WTC11 (cell line): Measurements from ENCODE around the gene NEURL1. TPM values are rescaled to one million over a fixed set of nuclear protein-coding genes. Genes with fewer than 3 reads are reported as not detected.

ENCODE experiments used
- ATAC-seq: fragments of 200-7000 bp; cut with Tn5 transposase; 2 replicates; pipeline ENCODE4 v1.10.0; 2021; ENCODE audit warnings: mild to moderate bottlenecking, moderate library complexity
- CTCF ChIA-PET: fragments of 300-600 bp; sonication (Branson Sonifier 250); formaldehyde crosslinking; loops from one replicate; lab custom pipeline; 2021; ENCODE audit warnings: antibody characterized with exemption; lab: Charles Lee
- POLR2A ChIA-PET: fragments of 350-600 bp; sonication (Branson Sonifier 250); formaldehyde crosslinking; loops from one replicate; lab custom pipeline; 2021; ENCODE audit warnings: antibody characterized with exemption; lab: Charles Lee
- DNase-seq: peaks from one replicate; pipeline ENCODE4 v3.0.0; 2021; ENCODE audit warnings: low spot score
- H3K27ac Mint-ChIP-seq: 2 replicates; pipeline ENCODE4 v1.8.0; 2021; ENCODE audit warnings: mixed read lengths
- H3K27me3 Mint-ChIP-seq: 2 replicates; pipeline ENCODE4 v1.8.0; 2021; ENCODE audit warnings: low read depth, mild to moderate bottlenecking, moderate library complexity, mixed read lengths
- H3K36me3 Mint-ChIP-seq: 2 replicates; pipeline ENCODE4 v1.8.0; 2021; ENCODE audit warnings: mixed read lengths
- H3K4me1 Mint-ChIP-seq: 2 replicates; pipeline ENCODE4 v1.8.0; 2022; ENCODE audit warnings: mixed read lengths
- H3K4me3 Mint-ChIP-seq: 2 replicates; pipeline ENCODE4 v1.8.0; 2021; ENCODE audit warnings: mild to moderate bottlenecking, moderate library complexity, mixed read lengths
- H3K9me3 Mint-ChIP-seq: 2 replicates; pipeline ENCODE4 v1.8.0; 2021; ENCODE audit warnings: mixed read lengths
- AR ChIP-seq: fragments of 250-450 bp; sonication (Bioruptor Pico); IDR thresholded peaks from 2 replicates; pipeline ENCODE4 v1.9.0; 2021; ENCODE audit warnings: mild to moderate bottlenecking
- GTF2I ChIP-seq: fragments of 250-450 bp; sonication (Bioruptor Pico); conservative IDR thresholded peaks from 2 replicates; pipeline ENCODE4 v1.4.0; 2021; ENCODE audit warnings: mild to moderate bottlenecking
- JUN ChIP-seq: sonication (generic); formaldehyde crosslinking; IDR thresholded peaks from 2 replicates; pipeline ENCODE4 v1.8.0; 2023; ENCODE audit warnings: mild to moderate bottlenecking, missing genetic modification reagents
- MXD4 ChIP-seq: fragments of 250-450 bp; sonication (Bioruptor Pico); IDR thresholded peaks from 2 replicates; pipeline ENCODE4 v1.8.0; 2021; ENCODE audit warnings: mild to moderate bottlenecking, moderate library complexity, borderline replicate concordance
- MYBL2 ChIP-seq: sonication (generic); formaldehyde crosslinking; IDR thresholded peaks from 2 replicates; pipeline ENCODE4 v1.8.1; 2023; ENCODE audit warnings: mild to moderate bottlenecking, moderate library complexity, missing genetic modification reagents
- NFE2L1 ChIP-seq: sonication (generic); formaldehyde crosslinking; IDR thresholded peaks from 2 replicates; pipeline ENCODE4 v1.8.1; 2023; ENCODE audit warnings: missing genetic modification reagents
- NFYB ChIP-seq: sonication (generic); formaldehyde crosslinking; conservative IDR thresholded peaks from 2 replicates; pipeline ENCODE4 v1.8.0; 2022; ENCODE audit warnings: low read depth, missing genetic modification reagents
- OVOL2 ChIP-seq: fragments of 250-450 bp; sonication (Bioruptor Pico); IDR thresholded peaks from 2 replicates; pipeline ENCODE4 v1.9.0; 2021; ENCODE audit warnings: mild to moderate bottlenecking, borderline replicate concordance
- RORB ChIP-seq: fragments of 250-450 bp; sonication (Bioruptor Pico); IDR thresholded peaks from 2 replicates; pipeline ENCODE4 v1.9.0; 2021; ENCODE audit warnings: mild to moderate bottlenecking
- ZNF317 ChIP-seq: sonication (generic); formaldehyde crosslinking; IDR thresholded peaks from 2 replicates; pipeline ENCODE4 v1.8.1; 2023; ENCODE audit warnings: low read depth, mild to moderate bottlenecking, moderate library complexity, missing genetic modification reagents, borderline replicate concordance
- ZNF671 ChIP-seq: fragments of 250-450 bp; sonication (Bioruptor Pico); IDR thresholded peaks from 2 replicates; pipeline ENCODE4 v1.8.0; 2021; ENCODE audit warnings: mild to moderate bottlenecking
- total RNA-seq: library from RNA; stranded (reverse); gene quantifications from 3 replicates; pipeline ENCODE4 v1.2.3, GENCODE V29; 2021
- TF ChIP-seq, protein P1 (sequence below): sonication (generic); formaldehyde crosslinking; IDR thresholded peaks from 2 replicates; pipeline ENCODE4 v1.8.0; 2022; ENCODE audit warnings: mild to moderate bottlenecking, missing genetic modification reagents
- TF ChIP-seq, protein P2 (sequence below): sonication (generic); formaldehyde crosslinking; IDR thresholded peaks from 2 replicates; pipeline ENCODE4 v1.8.1; 2022; ENCODE audit warnings: low read depth, missing genetic modification reagents, borderline replicate concordance
- TF ChIP-seq, protein P3 (sequence below): fragments of 250-450 bp; sonication (Bioruptor Pico); IDR thresholded peaks from 2 replicates; pipeline ENCODE4 v2.1.2; 2022; ENCODE audit warnings: mild to moderate bottlenecking, moderate library complexity

Gene NEURL1
- total RNA-seq, 1 experiment from 2014 or later: 1.2 TPM

- Mint-ChIP-seq H3K27ac (no peak overlapping the region), H3K4me3 (peak overlapping the region; percentile 68), H3K27me3 (no peaks in the 10 kb centered on the region), H3K4me1 (peaks cover 7% of the 10 kb centered on the region; the same call in 1 of the 2 replicates), H3K36me3 (peaks cover 2% of the 10 kb centered on the region; the same call in 1 of the 2 replicates), H3K9me3 (no peaks in the 10 kb centered on the region)
- ATAC-seq (no peak; the same call in 1 of the 2 replicates), DNase-seq (no peak)
- no peak for TF ChIP-seq OVOL2
- TF ChIP-seq, protein P1, sequence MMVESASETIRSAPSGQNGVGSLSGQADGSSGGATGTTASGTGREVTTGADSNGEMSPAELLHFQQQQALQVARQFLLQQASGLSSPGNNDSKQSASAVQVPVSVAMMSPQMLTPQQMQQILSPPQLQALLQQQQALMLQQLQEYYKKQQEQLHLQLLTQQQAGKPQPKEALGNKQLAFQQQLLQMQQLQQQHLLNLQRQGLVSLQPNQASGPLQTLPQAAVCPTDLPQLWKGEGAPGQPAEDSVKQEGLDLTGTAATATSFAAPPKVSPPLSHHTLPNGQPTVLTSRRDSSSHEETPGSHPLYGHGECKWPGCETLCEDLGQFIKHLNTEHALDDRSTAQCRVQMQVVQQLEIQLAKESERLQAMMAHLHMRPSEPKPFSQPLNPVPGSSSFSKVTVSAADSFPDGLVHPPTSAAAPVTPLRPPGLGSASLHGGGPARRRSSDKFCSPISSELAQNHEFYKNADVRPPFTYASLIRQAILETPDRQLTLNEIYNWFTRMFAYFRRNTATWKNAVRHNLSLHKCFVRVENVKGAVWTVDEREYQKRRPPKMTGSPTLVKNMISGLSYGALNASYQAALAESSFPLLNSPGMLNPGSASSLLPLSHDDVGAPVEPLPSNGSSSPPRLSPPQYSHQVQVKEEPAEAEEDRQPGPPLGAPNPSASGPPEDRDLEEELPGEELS (CRISPR knock-in tag): no peak
- ChIA-PET CTCF (interaction anchor here (0.9 to 5.7 kb wide), 7 partner anchors 18 to 140 kb away, joined by 3 to 49 read pairs (median 4); no protein-coding TSS in a partner anchor), POLR2A (interaction anchor here (1.7 kb wide), 1 partner anchor 24 kb away, joined by 4 read pairs; no protein-coding TSS in a partner anchor)
These were observed 40.8 kb upstream of the NEURL1 start for GRCh38 chr10:103452506-103453230.

- ATAC-seq: no peak
- no peak for DNase-seq
- ChIA-PET CTCF (interaction anchor here (2.3 to 5.7 kb wide), 2 partner anchors 22 to 31 kb away, joined by 12 to 49 read pairs; no protein-coding TSS in a partner anchor), POLR2A (no interaction called here)
- Mint-ChIP-seq H3K27ac (no peak overlapping the region), H3K9me3 (no peaks in the 10 kb centered on the region)
- TF ChIP-seq ZNF671 (CRISPR knock-in tag): no peak
- TF ChIP-seq AR (CRISPR knock-in tag): no peak
- no peak for TF ChIP-seq MYBL2
- TF ChIP-seq NFE2L1 (CRISPR knock-in tag): no peak
- no peak for TF ChIP-seq NFYB (CRISPR knock-in tag)
- TF ChIP-seq, all 79 proteins: peak for 0
- H3K4me1 Mint-ChIP-seq: peaks cover 7% of the 10 kb centered on the region; the same call in 1 of the 2 replicates
- H3K4me3 Mint-ChIP-seq: no peak overlapping the region
- no peaks in the 10 kb centered on the region for H3K36me3 Mint-ChIP-seq
- no peaks in the 10 kb centered on the region for H3K27me3 Mint-ChIP-seq
These were observed 39.5 kb upstream of the NEURL1 start for GRCh38 chr10:103454026-103454425.

DNA sequence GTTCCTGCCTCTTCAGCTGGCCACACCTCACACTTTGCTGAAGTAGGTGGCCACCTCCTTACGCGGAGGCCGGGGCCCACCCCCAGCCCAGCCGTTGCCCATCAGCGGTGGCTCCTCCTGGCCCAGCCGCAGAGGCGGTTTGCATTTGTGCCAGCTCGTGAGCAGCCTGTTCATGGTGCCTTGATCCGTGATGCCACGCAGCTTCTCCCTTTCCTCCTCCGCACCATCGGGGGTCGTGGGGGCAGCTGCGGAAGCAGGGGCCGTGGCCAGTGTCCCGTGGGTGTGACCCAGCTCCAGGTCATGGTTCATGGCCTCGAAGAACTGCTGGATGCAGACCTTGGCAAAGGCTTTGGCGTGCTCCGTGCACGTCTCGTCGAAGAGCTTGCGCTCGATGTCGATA is 38.3 kb upstream of the NEURL1 start:
- ChIA-PET CTCF (interaction anchor here (2.3 to 5.7 kb wide), 2 partner anchors 21 to 30 kb away, joined by 12 to 49 read pairs; no protein-coding TSS in a partner anchor), POLR2A (no interaction called here)
- H3K36me3 Mint-ChIP-seq: no peaks in the 10 kb centered on the region
- ATAC-seq: no peak
- H3K9me3 Mint-ChIP-seq: no peaks in the 10 kb centered on the region
- no peak for TF ChIP-seq RORB (CRISPR knock-in tag)
- TF ChIP-seq GTF2I (CRISPR knock-in tag): no peak
- no peak for TF ChIP-seq ZNF317 (CRISPR knock-in tag)
- TF ChIP-seq, protein P2, sequence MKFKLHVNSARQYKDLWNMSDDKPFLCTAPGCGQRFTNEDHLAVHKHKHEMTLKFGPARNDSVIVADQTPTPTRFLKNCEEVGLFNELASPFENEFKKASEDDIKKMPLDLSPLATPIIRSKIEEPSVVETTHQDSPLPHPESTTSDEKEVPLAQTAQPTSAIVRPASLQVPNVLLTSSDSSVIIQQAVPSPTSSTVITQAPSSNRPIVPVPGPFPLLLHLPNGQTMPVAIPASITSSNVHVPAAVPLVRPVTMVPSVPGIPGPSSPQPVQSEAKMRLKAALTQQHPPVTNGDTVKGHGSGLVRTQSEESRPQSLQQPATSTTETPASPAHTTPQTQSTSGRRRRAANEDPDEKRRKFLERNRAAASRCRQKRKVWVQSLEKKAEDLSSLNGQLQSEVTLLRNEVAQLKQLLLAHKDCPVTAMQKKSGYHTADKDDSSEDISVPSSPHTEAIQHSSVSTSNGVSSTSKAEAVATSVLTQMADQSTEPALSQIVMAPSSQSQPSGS (CRISPR knock-in tag): no peak
- TF ChIP-seq, protein P3, sequence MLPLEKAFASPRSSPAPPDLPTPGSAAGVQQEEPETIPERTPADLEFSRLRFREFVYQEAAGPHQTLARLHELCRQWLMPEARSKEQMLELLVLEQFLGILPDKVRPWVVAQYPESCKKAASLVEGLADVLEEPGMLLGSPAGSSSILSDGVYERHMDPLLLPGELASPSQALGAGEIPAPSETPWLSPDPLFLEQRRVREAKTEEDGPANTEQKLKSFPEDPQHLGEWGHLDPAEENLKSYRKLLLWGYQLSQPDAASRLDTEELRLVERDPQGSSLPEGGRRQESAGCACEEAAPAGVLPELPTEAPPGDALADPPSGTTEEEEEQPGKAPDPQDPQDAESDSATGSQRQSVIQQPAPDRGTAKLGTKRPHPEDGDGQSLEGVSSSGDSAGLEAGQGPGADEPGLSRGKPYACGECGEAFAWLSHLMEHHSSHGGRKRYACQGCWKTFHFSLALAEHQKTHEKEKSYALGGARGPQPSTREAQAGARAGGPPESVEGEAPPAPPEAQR (CRISPR knock-in tag): no peak
- no peak for TF ChIP-seq JUN (CRISPR knock-in tag)
- no peak for TF ChIP-seq MXD4 (CRISPR knock-in tag)
- no peaks in the 10 kb centered on the region for H3K27me3 Mint-ChIP-seq
- no peak overlapping the region for H3K27ac Mint-ChIP-seq
- no peak for DNase-seq
- H3K4me3 Mint-ChIP-seq: no peak overlapping the region
- H3K4me1 Mint-ChIP-seq: peaks cover 10% of the 10 kb centered on the region; the same call in 1 of the 2 replicates
